Panc1 (cell line): ENCODE data around the gene KCTD1. TPM values are rescaled to one million over a fixed set of nuclear protein-coding genes. Genes with fewer than 3 reads are reported as not detected.

ENCODE experiments used
- ATAC-seq: fragments of 200-7000 bp; cut with Tn5 transposase; 2 replicates; pipeline ENCODE4 v1.9.1; 2020; ENCODE audit warnings: mild to moderate bottlenecking, moderate library complexity
- BruUV-seq: library from RNA; stranded (reverse); fragments of 400-500 nt; replicated peaks from 2 replicates; lab custom pipeline; 2021; lab: Mats Ljungman, UMichigan
- CTCF ChIA-PET: fragments of 300-600 bp; sonication (Branson Sonifier 250); formaldehyde crosslinking; loops from one replicate; lab custom pipeline; 2022; ENCODE audit warnings: antibody characterized with exemption; lab: Charles Lee
- POLR2A ChIA-PET: fragments of 300-600 bp; sonication (Branson Sonifier 250); formaldehyde crosslinking; loops from one replicate; lab custom pipeline; 2022; ENCODE audit warnings: antibody characterized with exemption; lab: Charles Lee
- DNase-seq: peaks from one replicate; pipeline ENCODE4 v3.0.0-alpha.2; 2010; ENCODE audit warnings: low read depth, low spot score
- H3K27ac ChIP-seq: 2 replicates; pipeline ENCODE4 v1.5.1; 2011; ENCODE audit warnings: mild to moderate bottlenecking, low read length, inconsistent platforms
- H3K27me3 ChIP-seq: fragments of 200-500 bp; sonication (Bioruptor generic); 2 replicates; pipeline ENCODE4 v1.6.0; 2014; ENCODE audit warnings: low read length, inconsistent platforms; ENCODE audit not compliant: control insufficient read depth, insufficient read depth
- H3K36me3 ChIP-seq: fragments of 200-500 bp; sonication (Bioruptor generic); 2 replicates; pipeline ENCODE4 v1.5.1; 2014; ENCODE audit warnings: inconsistent platforms, mild to moderate bottlenecking, low read length, moderate library complexity; ENCODE audit not compliant: control insufficient read depth, insufficient read depth
- H3K4me1 ChIP-seq: 2 replicates; pipeline ENCODE4 v1.5.1; 2011; ENCODE audit warnings: inconsistent platforms, mild to moderate bottlenecking, low read length, moderate library complexity; ENCODE audit not compliant: control insufficient read depth, insufficient read depth
- H3K4me3 ChIP-seq, 2 experiments: 2 replicates each; pipeline ENCODE4 v1.5.1; 2011 to 2012; ENCODE audit warnings: low read depth in 2 of 2, low read length in 2 of 2, mild to moderate bottlenecking in 2 of 2, inconsistent platforms in 1 of 2, moderate library complexity in 1 of 2
- H3K9me3 ChIP-seq: fragments of 200-500 bp; sonication (Bioruptor generic); 2 replicates; pipeline ENCODE4 v1.5.1; 2014; ENCODE audit warnings: low read depth, mild to moderate bottlenecking, inconsistent platforms, low read length, moderate library complexity; ENCODE audit not compliant: control insufficient read depth, insufficient read depth
- CTCF ChIP-seq: fragments of 450-650 bp; IDR thresholded peaks from 2 replicates; pipeline ENCODE4 v1.5.1; 2017; ENCODE audit warnings: mild to moderate bottlenecking
- POLR2AphosphoS5 ChIP-seq: IDR thresholded peaks from 2 replicates; pipeline ENCODE4 v1.6.1; 2012; ENCODE audit warnings: mild to moderate bottlenecking, low read depth, low read length, moderate library complexity
- REST ChIP-seq, 2 experiments: IDR thresholded peaks; 2 replicates each; pipeline ENCODE4 v1.6.1; 2011 to 2012; ENCODE audit warnings: low read depth in 2 of 2, control low read depth in 1 of 2, low read length in 1 of 2, mild to moderate bottlenecking in 1 of 2, moderate library complexity in 1 of 2; ENCODE audit not compliant: insufficient read depth in 1 of 2
- SIN3A ChIP-seq: IDR thresholded peaks from 2 replicates; pipeline ENCODE4 v1.6.1; 2012; ENCODE audit warnings: low read depth, mild to moderate bottlenecking, low read length, moderate library complexity, borderline replicate concordance; ENCODE audit not compliant: insufficient read depth
- TCF7L2 ChIP-seq: IDR thresholded peaks from 2 replicates; pipeline ENCODE4 v1.6.1; 2011; ENCODE audit warnings: mild to moderate bottlenecking, low read depth, low read length, inconsistent platforms
- in situ Hi-C: cut with HindIII; loops from 2 replicates; pipeline ENCODE4 v1.10.0; 2016; ENCODE audit warnings: low sequenced_read_pairs, low pct_unique_long_range_greater_than_20kb
- intact Hi-C: fragments of 100-400 bp; cut with micrococcal nuclease; formaldehyde crosslinking; loops from one replicate; pipeline ENCODE4 v1.10.0; 2022; ENCODE audit not compliant: unreplicated experiment
- total RNA-seq: library from RNA; stranded (reverse); gene quantifications from one replicate; pipeline ENCODE4 v1.2.1, GENCODE V29; 2021; ENCODE audit not compliant: unreplicated experiment

KCTD1 gene
- total RNA-seq, 1 experiment from 2014 or later = 34.4 TPM

- Histone ChIP-seq H3K4me1 (no peaks in the 10 kb centered on the region), H3K9me3 (no peaks in the 10 kb centered on the region), H3K27me3 (no peaks in the 10 kb centered on the region), H3K27ac (no peak overlapping the region), H3K36me3 (no peaks in the 10 kb centered on the region; the same call in 1 of the 2 replicates), H3K4me3 (no peak overlapping the region)
- in situ Hi-C loops (no loop called here), intact Hi-C loops (no loop called here)
- BruUV-seq = no TSS peak
- DNase-seq = no peak
- ChIA-PET CTCF (no interaction called here), POLR2A (no interaction called here)
- no peak for ATAC-seq
- TF ChIP-seq POLR2AphosphoS5 = no peak
- no peak for TF ChIP-seq SIN3A
- no peak for TF ChIP-seq TCF7L2
- no peak for TF ChIP-seq REST (IDR thresholded peaks at IDR 0.05; ENCODE audit: insufficient read depth in 1 of 2, low read depth in 2 of 2, low read length in 1 of 2)
- TF ChIP-seq CTCF = no peak
Observed at GRCh38 chr18:26454616-26455015, 93.7 kb downstream of the KCTD1 start.

- no peak for DNase-seq
Observed at GRCh38 chr18:26454192-26454591, 94.2 kb downstream of the KCTD1 start.

GRCh38 chr18:26453386-26453901, 94.9 kb downstream of the KCTD1 start:
- no TSS peak for BruUV-seq
- ChIA-PET POLR2A (no interaction called here), CTCF (no interaction called here)
- DNase-seq (no peak), ATAC-seq (no peak)
- H3K27me3 ChIP-seq = no peaks in the 10 kb centered on the region
- H3K27ac ChIP-seq = no peak overlapping the region
- H3K36me3 ChIP-seq = no peaks in the 10 kb centered on the region; the same call in 1 of the 2 replicates
- intact Hi-C loops = no loop called here
- no peaks in the 10 kb centered on the region for H3K4me1 ChIP-seq
- in situ Hi-C loops = no loop called here
- H3K9me3 ChIP-seq = no peaks in the 10 kb centered on the region
- no peak overlapping the region for H3K4me3 ChIP-seq
- TF ChIP-seq POLR2AphosphoS5 = no peak
- no peak for TF ChIP-seq REST (IDR thresholded peaks at IDR 0.05; ENCODE audit: insufficient read depth in 1 of 2, low read depth in 2 of 2, low read length in 1 of 2)
- TF ChIP-seq SIN3A = no peak

More at GRCh38 chr18:26454192-26454591, 94.2 kb downstream of the KCTD1 start:
- no TSS peak for BruUV-seq
- H3K4me3 ChIP-seq = no peak overlapping the region
- POLR2A ChIA-PET = no interaction called here
- H3K27ac ChIP-seq = no peak overlapping the region
- ATAC-seq = no peak
- in situ Hi-C loops = no loop called here
- no peaks in the 10 kb centered on the region for H3K27me3 ChIP-seq
- intact Hi-C loops = no loop called here
- no peaks in the 10 kb centered on the region for H3K4me1 ChIP-seq
- H3K9me3 ChIP-seq = no peaks in the 10 kb centered on the region
- CTCF ChIA-PET = no interaction called here
- no peaks in the 10 kb centered on the region; the same call in 1 of the 2 replicates for H3K36me3 ChIP-seq
- TF ChIP-seq SIN3A = no peak
